ENCODE results near the gene HOXB13. TPM values are rescaled to one million over a fixed set of nuclear protein-coding genes. Genes with fewer than 3 reads are reported as not detected.

The HOXB13 gene
- total and polyA plus RNA-seq, 2 donors (not counting 3 experiments of a cell fraction or from before 2014, with no cell fraction given): not detected

GRCh38 chr17:48730240-48730550, 1.6 kb upstream of the HOXB13 start:
- intact Hi-C loops (cut with micrococcal nuclease) (no loop called here), dilution Hi-C loops (cut with MboI; ENCODE audit: extremely low pct_ligation_motif_present, low sequenced_read_pairs) (no loop called here)
- Histone ChIP-seq H3K79me2 (ENCODE audit: control insufficient read depth, insufficient read depth, low read length) (no peaks in the 10 kb centered on the region), H3K27ac (ENCODE audit: insufficient read depth, low read depth, low read length) (no peak overlapping the region), H3K4me1 (ENCODE audit: control insufficient read depth, extremely low read depth, insufficient read depth, low read length) (no peaks in the 10 kb centered on the region), H3K4me3 (replicated peaks in 1 of 3; ENCODE audit: insufficient read depth in 1 of 3, low read depth in 1 of 3, low read length in 3 of 3) (no peak overlapping the region), H3K4me2 (ENCODE audit: insufficient read depth, low read length) (no peak overlapping the region), H3K9me3 (replicated peaks; ENCODE audit: control insufficient read depth, insufficient read depth, low read length) (no peaks in the 10 kb centered on the region), H3K9me1 (replicated peaks; ENCODE audit: control insufficient read depth, extremely low read depth, insufficient read depth, low read length) (no peaks in the 10 kb centered on the region), H4K20me1 (replicated peaks; ENCODE audit: control insufficient read depth, extremely low read depth, insufficient read depth, low read length) (no peaks in the 10 kb centered on the region), H3K9ac (replicated peaks; ENCODE audit: extremely low read depth, insufficient read depth, low read length) (no peak overlapping the region), H2AFZ (ENCODE audit: low read depth, low read length) (no peak overlapping the region), H3K36me3 (ENCODE audit: control insufficient read depth in 2 of 2, extremely low read depth in 1 of 2, insufficient read depth in 2 of 2, low read length in 2 of 2) (no peaks in the 10 kb centered on the region), H3K27me3 (ENCODE audit: control insufficient read depth in 2 of 2, insufficient read depth in 2 of 2, low read length in 2 of 2) (peaks cover 92 to 97% of the 10 kb centered on the region in 2 experiments)
- ChIA-PET CTCF (interaction anchor here (0.7 to 3.3 kb wide), 3 partner anchors 47 to 149 kb away, joined by 4 to 12 read pairs (median 10); no protein-coding TSS in a partner anchor), POLR2A (no interaction called here)
- no TSS peak for BruUV-seq (replicated peaks)
- DNase-seq (ENCODE audit: low read depth, low spot score) (no peak), FAIRE-seq (no peak)
- no peak for TF ChIP-seq MYC (IDR thresholded peaks at IDR 0.05; ENCODE audit: low read depth, low read length)
- no peak for TF ChIP-seq GATA2 (IDR thresholded peaks at IDR 0.05; ENCODE audit: insufficient read depth, insufficient read length, low read depth, low read length)
- TF ChIP-seq EZH2 (IDR thresholded peaks at IDR 0.05; ENCODE audit: borderline replicate concordance, low read depth, low read length, severe bottlenecking): no peak
- TF ChIP-seq, protein P1, sequence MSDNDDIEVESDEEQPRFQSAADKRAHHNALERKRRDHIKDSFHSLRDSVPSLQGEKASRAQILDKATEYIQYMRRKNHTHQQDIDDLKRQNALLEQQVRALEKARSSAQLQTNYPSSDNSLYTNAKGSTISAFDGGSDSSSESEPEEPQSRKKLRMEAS (IDR thresholded peaks at IDR 0.05; ENCODE audit: insufficient read depth, insufficient read length): no peak

DNA sequence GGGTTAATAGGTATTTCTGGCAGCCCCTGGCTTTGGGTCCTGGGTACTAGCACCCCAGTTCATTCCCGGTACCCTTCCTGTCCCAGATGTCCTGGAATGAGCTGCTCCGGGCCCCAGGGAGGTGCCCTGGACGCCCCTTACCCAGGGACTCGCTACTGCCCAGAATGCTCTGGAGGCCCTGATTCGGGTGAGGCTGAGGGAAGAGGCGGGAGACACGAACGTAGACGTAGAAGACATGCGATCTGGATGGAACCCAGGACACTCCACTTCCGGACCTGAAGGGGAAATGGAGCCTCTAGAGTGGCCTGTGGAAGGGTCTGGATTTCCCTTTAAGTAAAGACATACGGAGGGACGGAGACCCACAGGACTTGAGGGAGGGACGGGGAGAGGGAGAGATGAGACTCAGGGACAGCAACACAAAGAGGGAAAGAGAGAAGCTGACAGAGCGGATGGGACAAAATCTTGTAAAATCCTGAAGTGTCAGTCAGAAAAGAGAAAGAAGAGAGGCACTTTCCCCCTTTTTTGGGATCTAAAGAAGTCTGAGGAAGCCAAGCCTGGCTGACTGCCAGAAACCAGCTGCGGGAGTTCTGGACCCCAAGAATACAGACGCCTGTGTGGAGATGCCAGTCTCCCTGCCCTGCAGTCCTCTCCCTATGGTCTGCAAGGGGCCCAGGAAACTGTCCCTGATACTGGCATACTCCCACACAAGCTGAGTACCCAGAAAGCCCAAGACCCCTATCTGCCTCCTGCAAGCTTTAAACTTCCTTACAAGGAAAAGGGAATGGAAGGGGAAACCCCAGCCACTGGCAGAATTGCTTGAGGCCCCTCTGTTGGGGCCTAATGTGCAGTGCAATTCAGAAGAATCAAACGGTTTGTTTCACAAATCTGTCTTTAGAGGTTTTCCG, 1.0 kb upstream of the HOXB13 start:
- intact Hi-C loops (cut with micrococcal nuclease): no loop called here
- H3K9me3 ChIP-seq (replicated peaks; ENCODE audit: control insufficient read depth, insufficient read depth, low read length): no peaks in the 10 kb centered on the region
- FAIRE-seq: no peak
- H3K36me3 ChIP-seq (ENCODE audit: control insufficient read depth in 2 of 2, extremely low read depth in 1 of 2, insufficient read depth in 2 of 2, low read length in 2 of 2): no peaks in the 10 kb centered on the region
- no peaks in the 10 kb centered on the region for H4K20me1 ChIP-seq (replicated peaks; ENCODE audit: control insufficient read depth, extremely low read depth, insufficient read depth, low read length)
- peaks cover 92 to 97% of the 10 kb centered on the region in 2 experiments for H3K27me3 ChIP-seq (ENCODE audit: control insufficient read depth in 2 of 2, insufficient read depth in 2 of 2, low read length in 2 of 2)
- no peak for DNase-seq (ENCODE audit: low read depth, low spot score)
- ChIA-PET POLR2A (no interaction called here), CTCF (interaction anchor here (1.3 to 7.5 kb wide), 4 partner anchors 22 to 148 kb away, joined by 6 to 312 read pairs (median 92); no protein-coding TSS in a partner anchor)
- no peaks in the 10 kb centered on the region for H3K4me1 ChIP-seq (ENCODE audit: control insufficient read depth, extremely low read depth, insufficient read depth, low read length)
- H2AFZ ChIP-seq (ENCODE audit: low read depth, low read length): no peak overlapping the region
- H3K27ac ChIP-seq (ENCODE audit: insufficient read depth, low read depth, low read length): no peak overlapping the region
- H3K4me3 ChIP-seq (replicated peaks in 1 of 3; ENCODE audit: insufficient read depth in 1 of 3, low read depth in 1 of 3, low read length in 3 of 3): no peak overlapping the region
- H3K79me2 ChIP-seq (ENCODE audit: control insufficient read depth, insufficient read depth, low read length): no peaks in the 10 kb centered on the region
- no peak overlapping the region for H3K4me2 ChIP-seq (ENCODE audit: insufficient read depth, low read length)
- dilution Hi-C loops (cut with MboI; ENCODE audit: extremely low pct_ligation_motif_present, low sequenced_read_pairs): no loop called here
- no TSS peak for BruUV-seq (replicated peaks)
- no peaks in the 10 kb centered on the region for H3K9me1 ChIP-seq (replicated peaks; ENCODE audit: control insufficient read depth, extremely low read depth, insufficient read depth, low read length)
- no peak overlapping the region for H3K9ac ChIP-seq (replicated peaks; ENCODE audit: extremely low read depth, insufficient read depth, low read length)
- no peak for TF ChIP-seq CTCF (IDR thresholded peaks at IDR 0.05; ENCODE audit: extremely low read depth in 1 of 2, insufficient read depth in 1 of 2, low read depth in 1 of 2, low read length in 2 of 2)
- TF ChIP-seq, protein P1 (IDR thresholded peaks at IDR 0.05; ENCODE audit: insufficient read depth, insufficient read length): no peak
- no peak for TF ChIP-seq EZH2 (IDR thresholded peaks at IDR 0.05; ENCODE audit: borderline replicate concordance, low read depth, low read length, severe bottlenecking)
- no peak for TF ChIP-seq POLR2A (IDR thresholded peaks at IDR 0.05; ENCODE audit: low read depth, low read length)
- TF ChIP-seq POLR2AphosphoS5 (IDR thresholded peaks at IDR 0.05; ENCODE audit: insufficient read depth, low read depth, low read length): no peak
- TF ChIP-seq FOS (IDR thresholded peaks at IDR 0.05; ENCODE audit: borderline replicate concordance, insufficient read depth, low read length): no peak
- TF ChIP-seq JUN (IDR thresholded peaks at IDR 0.05; ENCODE audit: borderline replicate concordance, insufficient read depth, insufficient read length, low read depth): no peak
- TF ChIP-seq MYC (IDR thresholded peaks at IDR 0.05; ENCODE audit: low read depth, low read length): no peak
- TF ChIP-seq GATA2 (IDR thresholded peaks at IDR 0.05; ENCODE audit: insufficient read depth, insufficient read length, low read depth, low read length): no peak

Measured in endothelial cell of umbilical vein (primary cell).